Panc1 (cell line): ENCODE data around the gene SF3A2. TPM values are rescaled to one million over a fixed set of nuclear protein-coding genes. Genes with fewer than 3 reads are reported as not detected.

ENCODE experiments used
- ATAC-seq: fragments of 200-7000 bp; cut with Tn5 transposase; 2 replicates; pipeline ENCODE4 v1.9.1; 2020; ENCODE audit warnings: mild to moderate bottlenecking, moderate library complexity
- BruUV-seq: library from RNA; stranded (reverse); fragments of 400-500 nt; replicated peaks from 2 replicates; lab custom pipeline; 2021; lab: Mats Ljungman, UMichigan
- CTCF ChIA-PET: fragments of 300-600 bp; sonication (Branson Sonifier 250); formaldehyde crosslinking; loops from one replicate; lab custom pipeline; 2022; ENCODE audit warnings: antibody characterized with exemption; lab: Charles Lee
- POLR2A ChIA-PET: fragments of 300-600 bp; sonication (Branson Sonifier 250); formaldehyde crosslinking; loops from one replicate; lab custom pipeline; 2022; ENCODE audit warnings: antibody characterized with exemption; lab: Charles Lee
- DNase-seq: peaks from one replicate; pipeline ENCODE4 v3.0.0-alpha.2; 2010; ENCODE audit warnings: low read depth, low spot score
- H3K27ac ChIP-seq: 2 replicates; pipeline ENCODE4 v1.5.1; 2011; ENCODE audit warnings: mild to moderate bottlenecking, low read length, inconsistent platforms
- H3K27me3 ChIP-seq: fragments of 200-500 bp; sonication (Bioruptor generic); 2 replicates; pipeline ENCODE4 v1.6.0; 2014; ENCODE audit warnings: low read length, inconsistent platforms; ENCODE audit not compliant: control insufficient read depth, insufficient read depth
- H3K36me3 ChIP-seq: fragments of 200-500 bp; sonication (Bioruptor generic); 2 replicates; pipeline ENCODE4 v1.5.1; 2014; ENCODE audit warnings: inconsistent platforms, mild to moderate bottlenecking, low read length, moderate library complexity; ENCODE audit not compliant: control insufficient read depth, insufficient read depth
- H3K4me1 ChIP-seq: 2 replicates; pipeline ENCODE4 v1.5.1; 2011; ENCODE audit warnings: inconsistent platforms, mild to moderate bottlenecking, low read length, moderate library complexity; ENCODE audit not compliant: control insufficient read depth, insufficient read depth
- H3K4me3 ChIP-seq, 2 experiments: 2 replicates each; pipeline ENCODE4 v1.5.1; 2011 to 2012; ENCODE audit warnings: low read depth in 2 of 2, low read length in 2 of 2, mild to moderate bottlenecking in 2 of 2, inconsistent platforms in 1 of 2, moderate library complexity in 1 of 2
- H3K9me3 ChIP-seq: fragments of 200-500 bp; sonication (Bioruptor generic); 2 replicates; pipeline ENCODE4 v1.5.1; 2014; ENCODE audit warnings: low read depth, mild to moderate bottlenecking, inconsistent platforms, low read length, moderate library complexity; ENCODE audit not compliant: control insufficient read depth, insufficient read depth
- CTCF ChIP-seq: fragments of 450-650 bp; IDR thresholded peaks from 2 replicates; pipeline ENCODE4 v1.5.1; 2017; ENCODE audit warnings: mild to moderate bottlenecking
- POLR2AphosphoS5 ChIP-seq: IDR thresholded peaks from 2 replicates; pipeline ENCODE4 v1.6.1; 2012; ENCODE audit warnings: mild to moderate bottlenecking, low read depth, low read length, moderate library complexity
- SIN3A ChIP-seq: IDR thresholded peaks from 2 replicates; pipeline ENCODE4 v1.6.1; 2012; ENCODE audit warnings: low read depth, mild to moderate bottlenecking, low read length, moderate library complexity, borderline replicate concordance; ENCODE audit not compliant: insufficient read depth
- TCF7L2 ChIP-seq: IDR thresholded peaks from 2 replicates; pipeline ENCODE4 v1.6.1; 2011; ENCODE audit warnings: mild to moderate bottlenecking, low read depth, low read length, inconsistent platforms
- in situ Hi-C: cut with HindIII; loops from 2 replicates; pipeline ENCODE4 v1.10.0; 2016; ENCODE audit warnings: low sequenced_read_pairs, low pct_unique_long_range_greater_than_20kb
- intact Hi-C: fragments of 100-400 bp; cut with micrococcal nuclease; formaldehyde crosslinking; loops from one replicate; pipeline ENCODE4 v1.10.0; 2022; ENCODE audit not compliant: unreplicated experiment
- total RNA-seq: library from RNA; stranded (reverse); gene quantifications from one replicate; pipeline ENCODE4 v1.2.1, GENCODE V29; 2021; ENCODE audit not compliant: unreplicated experiment
- TF ChIP-seq, protein P1 (sequence below), 2 experiments: IDR thresholded peaks; 2 replicates each; pipeline ENCODE4 v1.6.1; 2011 to 2012; ENCODE audit warnings: low read depth in 2 of 2, control low read depth in 1 of 2, low read length in 1 of 2, mild to moderate bottlenecking in 1 of 2, moderate library complexity in 1 of 2; ENCODE audit not compliant: insufficient read depth in 1 of 2

SF3A2 gene
- total RNA-seq, 1 experiment from 2014 or later, result 103 TPM

DNA sequence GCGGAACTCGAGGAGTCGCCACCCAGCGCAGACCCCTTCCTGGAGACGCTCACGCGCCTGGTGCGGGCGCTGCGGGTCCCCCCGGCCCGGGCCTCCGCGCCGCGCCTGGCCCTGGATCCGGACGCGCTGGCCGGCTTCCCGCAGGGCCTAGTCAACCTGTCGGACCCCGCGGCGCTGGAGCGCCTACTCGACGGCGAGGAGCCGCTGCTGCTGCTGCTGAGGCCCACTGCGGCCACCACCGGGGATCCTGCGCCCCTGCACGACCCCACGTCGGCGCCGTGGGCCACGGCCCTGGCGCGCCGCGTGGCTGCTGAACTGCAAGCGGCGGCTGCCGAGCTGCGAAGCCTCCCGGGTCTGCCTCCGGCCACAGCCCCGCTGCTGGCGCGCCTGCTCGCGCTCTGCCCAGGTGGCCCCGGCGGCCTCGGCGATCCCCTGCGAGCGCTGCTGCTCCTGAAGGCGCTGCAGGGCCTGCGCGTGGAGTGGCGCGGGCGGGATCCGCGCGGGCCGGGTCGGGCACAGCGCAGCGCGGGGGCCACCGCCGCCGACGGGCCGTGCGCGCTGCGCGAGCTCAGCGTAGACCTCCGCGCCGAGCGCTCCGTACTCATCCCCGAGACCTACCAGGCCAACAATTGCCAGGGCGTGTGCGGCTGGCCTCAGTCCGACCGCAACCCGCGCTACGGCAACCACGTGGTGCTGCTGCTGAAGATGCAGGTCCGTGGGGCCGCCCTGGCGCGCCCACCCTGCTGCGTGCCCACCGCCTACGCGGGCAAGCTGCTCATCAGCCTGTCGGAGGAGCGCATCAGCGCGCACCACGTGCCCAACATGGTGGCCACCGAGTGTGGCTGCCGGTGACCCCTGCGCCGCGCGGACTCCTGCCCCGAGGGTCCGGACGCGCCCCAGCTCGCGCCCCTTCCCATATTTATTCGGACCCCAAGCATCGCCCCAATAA, 14.8 kb downstream of the SF3A2 start:
- Histone ChIP-seq H3K27ac (no peak overlapping the region), H3K4me3 (no peak overlapping the region), H3K9me3 (no peaks in the 10 kb centered on the region), H3K36me3 (no peaks in the 10 kb centered on the region), H3K27me3 (no peaks in the 10 kb centered on the region), H3K4me1 (peaks cover 7% of the 10 kb centered on the region)
- DNase-seq (no peak), ATAC-seq (no peak)
- in situ Hi-C loops (no loop called here), intact Hi-C loops (no loop called here)
- TF ChIP-seq, protein P1, sequence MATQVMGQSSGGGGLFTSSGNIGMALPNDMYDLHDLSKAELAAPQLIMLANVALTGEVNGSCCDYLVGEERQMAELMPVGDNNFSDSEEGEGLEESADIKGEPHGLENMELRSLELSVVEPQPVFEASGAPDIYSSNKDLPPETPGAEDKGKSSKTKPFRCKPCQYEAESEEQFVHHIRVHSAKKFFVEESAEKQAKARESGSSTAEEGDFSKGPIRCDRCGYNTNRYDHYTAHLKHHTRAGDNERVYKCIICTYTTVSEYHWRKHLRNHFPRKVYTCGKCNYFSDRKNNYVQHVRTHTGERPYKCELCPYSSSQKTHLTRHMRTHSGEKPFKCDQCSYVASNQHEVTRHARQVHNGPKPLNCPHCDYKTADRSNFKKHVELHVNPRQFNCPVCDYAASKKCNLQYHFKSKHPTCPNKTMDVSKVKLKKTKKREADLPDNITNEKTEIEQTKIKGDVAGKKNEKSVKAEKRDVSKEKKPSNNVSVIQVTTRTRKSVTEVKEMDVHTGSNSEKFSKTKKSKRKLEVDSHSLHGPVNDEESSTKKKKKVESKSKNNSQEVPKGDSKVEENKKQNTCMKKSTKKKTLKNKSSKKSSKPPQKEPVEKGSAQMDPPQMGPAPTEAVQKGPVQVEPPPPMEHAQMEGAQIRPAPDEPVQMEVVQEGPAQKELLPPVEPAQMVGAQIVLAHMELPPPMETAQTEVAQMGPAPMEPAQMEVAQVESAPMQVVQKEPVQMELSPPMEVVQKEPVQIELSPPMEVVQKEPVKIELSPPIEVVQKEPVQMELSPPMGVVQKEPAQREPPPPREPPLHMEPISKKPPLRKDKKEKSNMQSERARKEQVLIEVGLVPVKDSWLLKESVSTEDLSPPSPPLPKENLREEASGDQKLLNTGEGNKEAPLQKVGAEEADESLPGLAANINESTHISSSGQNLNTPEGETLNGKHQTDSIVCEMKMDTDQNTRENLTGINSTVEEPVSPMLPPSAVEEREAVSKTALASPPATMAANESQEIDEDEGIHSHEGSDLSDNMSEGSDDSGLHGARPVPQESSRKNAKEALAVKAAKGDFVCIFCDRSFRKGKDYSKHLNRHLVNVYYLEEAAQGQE (IDR thresholded peaks at IDR 0.05; ENCODE audit: insufficient read depth in 1 of 2, low read depth in 2 of 2, low read length in 1 of 2), result no peak
- TF ChIP-seq POLR2AphosphoS5, result no peak
- no peak for TF ChIP-seq SIN3A
- no peak for TF ChIP-seq CTCF
- TF ChIP-seq TCF7L2, result no peak
- POLR2A ChIA-PET, result no interaction called here
- no TSS peak for BruUV-seq
- CTCF ChIA-PET, result no interaction called here

GRCh38 chr19:2252055-2252796, 15.6 kb downstream of the SF3A2 start:
- intact Hi-C loops (no loop called here), in situ Hi-C loops (no loop called here)
- H3K4me1 ChIP-seq, result peaks cover 2% of the 10 kb centered on the region
- H3K9me3 ChIP-seq, result no peaks in the 10 kb centered on the region
- H3K4me3 ChIP-seq, result no peak overlapping the region
- no peaks in the 10 kb centered on the region for H3K27me3 ChIP-seq
- H3K36me3 ChIP-seq, result no peaks in the 10 kb centered on the region
- ATAC-seq, result no peak
- no peak overlapping the region for H3K27ac ChIP-seq
- no TSS peak for BruUV-seq
- POLR2A ChIA-PET, result no interaction called here
- no peak for DNase-seq
- TF ChIP-seq SIN3A (no peak), POLR2AphosphoS5 (no peak), TCF7L2 (no peak), CTCF (no peak)
- TF ChIP-seq, protein P1 (IDR thresholded peaks at IDR 0.05; ENCODE audit: insufficient read depth in 1 of 2, low read depth in 2 of 2, low read length in 1 of 2), result no peak
- CTCF ChIA-PET, result no interaction called here
